ENCODE data around the gene STRA8. TPM values are rescaled to one million over a fixed set of nuclear protein-coding genes. Genes with fewer than 3 reads are reported as not detected.
"Not testable (repeated sequence)": the region's sequence is repeated elsewhere in the genome, so short reads cannot be mapped to it uniquely, and the experiment has no call there.

STRA8 gene
- total and polyA plus RNA-seq, 9 donors, result not detected

- Histone ChIP-seq H3K4me3 (no peak overlapping the region), H3K27me3 (no peaks in the 10 kb centered on the region)
- intact Hi-C loops (cut with DNase I), result no loop called here
Measured at GRCh38 chr7:135231686-135232085, 2.0 kb upstream of the STRA8 start.

DNA sequence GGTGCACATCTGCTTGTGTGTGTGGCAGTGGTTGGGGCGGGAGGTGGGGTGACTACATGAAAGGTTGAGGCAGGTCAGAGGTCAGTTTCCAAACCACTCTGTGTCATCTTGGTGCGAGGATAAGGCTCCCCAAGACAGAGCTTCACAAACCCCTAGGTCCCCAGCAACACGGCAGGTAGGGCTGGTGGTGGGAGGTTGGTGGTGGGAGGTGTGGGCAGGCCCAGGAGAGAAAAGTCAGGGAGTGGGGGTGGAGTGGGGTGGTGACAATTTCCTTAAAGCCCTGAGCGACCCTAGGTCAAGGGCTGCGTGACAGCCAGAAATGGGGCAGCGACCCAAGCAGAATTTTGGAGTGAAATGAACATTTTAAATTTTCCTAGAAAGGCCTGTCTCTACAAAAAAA lies 1.6 kb upstream of the STRA8 start:
- Histone ChIP-seq H3K27ac (no peak overlapping the region), H3K36me3 (no peaks in the 10 kb centered on the region), H3K9me3 (no peaks in the 10 kb centered on the region), H3K27me3 (no peaks in the 10 kb centered on the region), H3K4me3 (no peak overlapping the region), H3K4me1 (ENCODE audit: insufficient read depth) (no peaks in the 10 kb centered on the region)
- DNase-seq, result no peak
- 93 to 97% (median 96%) methylated on average over 6 of the region's 6 CpGs for WGBS, 3 donors
- intact Hi-C loops (cut with DNase I), result no loop called here
- TF ChIP-seq CTCF (IDR thresholded peaks at IDR 0.05) (no peak), EP300 (IDR thresholded peaks at IDR 0.05) (no peak), POLR2A (IDR thresholded peaks at IDR 0.05) (no peak)

More at GRCh38 chr7:135231686-135232085, 2.0 kb upstream of the STRA8 start:
- H3K27ac ChIP-seq, result no peak overlapping the region
- no peak for TF ChIP-seq POLR2A (IDR thresholded peaks at IDR 0.05)
- TF ChIP-seq EP300 (IDR thresholded peaks at IDR 0.05), result no peak
- no peak for TF ChIP-seq CTCF (IDR thresholded peaks at IDR 0.05)
- no peaks in the 10 kb centered on the region for H3K9me3 ChIP-seq
- H3K4me1 ChIP-seq (ENCODE audit: insufficient read depth), result no peaks in the 10 kb centered on the region
- H3K36me3 ChIP-seq, result no peaks in the 10 kb centered on the region
- no peak for DNase-seq

DNA sequence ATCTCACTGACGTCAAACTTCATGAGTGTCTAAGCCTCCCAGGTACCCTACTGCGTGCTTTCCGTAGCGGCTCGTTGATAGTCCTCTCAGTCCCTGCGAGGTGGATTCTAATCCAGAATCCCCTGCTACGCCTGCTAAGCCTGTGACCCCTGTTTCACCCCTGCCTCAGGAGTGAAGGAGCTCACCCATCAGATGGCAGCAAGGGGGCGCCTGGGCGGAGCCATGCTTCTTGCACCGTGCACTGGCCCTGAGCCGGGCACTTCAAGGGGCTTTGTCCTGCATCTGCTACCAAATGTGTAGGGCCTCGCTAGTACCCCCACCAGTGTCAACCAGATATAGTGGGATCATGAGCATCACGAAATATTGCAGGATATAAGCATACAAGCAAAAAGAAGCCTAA lies 918 bp upstream of the STRA8 start:
- intact Hi-C loops (cut with DNase I), result no loop called here
- Histone ChIP-seq H3K4me3 (no peak overlapping the region), H3K36me3 (no peaks in the 10 kb centered on the region), H3K9me3 (no peaks in the 10 kb centered on the region), H3K27me3 (no peaks in the 10 kb centered on the region), H3K4me1 (ENCODE audit: insufficient read depth) (no peaks in the 10 kb centered on the region), H3K27ac (no peak overlapping the region)
- TF ChIP-seq EP300 (IDR thresholded peaks at IDR 0.05) (no peak), CTCF (IDR thresholded peaks at IDR 0.05) (no peak), POLR2A (IDR thresholded peaks at IDR 0.05) (no peak)
- DNase-seq, result no peak
- 87 to 92% (median 90%) methylated on average over 13 of the region's 13 CpGs for WGBS, 3 donors

- intact Hi-C loops (cut with DNase I); H3K27me3 ChIP-seq; H3K9me3 ChIP-seq; H3K4me1 ChIP-seq (ENCODE audit: insufficient read depth); H3K27ac ChIP-seq; DNase-seq; H3K4me3 ChIP-seq; H3K36me3 ChIP-seq: not testable (repeated sequence)
- WGBS, 3 donors, result 82 to 91% (median 86%) methylated on average over 14 of the region's 14 CpGs
Measured at GRCh38 chr7:135234095-135234494, 457 bp downstream of the STRA8 start.

DNA sequence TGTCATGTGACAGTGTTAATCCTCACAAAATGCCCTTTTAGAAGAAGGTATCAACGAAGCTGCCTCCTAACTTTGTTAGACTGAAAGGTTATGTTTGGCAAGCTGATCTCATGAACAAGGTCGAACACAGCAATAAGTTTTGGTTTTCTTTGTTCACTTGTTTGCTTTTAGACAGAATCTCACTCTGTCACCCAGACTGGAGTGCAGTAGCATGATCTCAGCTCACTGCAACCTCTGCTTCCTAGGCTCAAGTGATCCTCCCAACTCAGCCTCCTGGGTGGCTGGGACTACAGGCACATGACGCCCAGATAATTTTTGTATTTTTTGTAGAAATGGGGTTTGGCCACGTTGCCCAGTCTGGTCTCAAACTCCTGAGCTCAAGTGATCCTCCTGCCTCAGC lies 1.1 kb downstream of the STRA8 start:
- no peak for DNase-seq
- H3K27me3 ChIP-seq, result no peaks in the 10 kb centered on the region
- H3K36me3 ChIP-seq, result no peaks in the 10 kb centered on the region
- no peaks in the 10 kb centered on the region for H3K9me3 ChIP-seq
- no peaks in the 10 kb centered on the region for H3K4me1 ChIP-seq (ENCODE audit: insufficient read depth)
- H3K27ac ChIP-seq, result no peak overlapping the region
- 43 to 65% (median 56%) methylated on average over 4 of the region's 4 CpGs for WGBS, 3 donors
- no peak overlapping the region for H3K4me3 ChIP-seq
- TF ChIP-seq POLR2A (IDR thresholded peaks at IDR 0.05) (no peak), EP300 (IDR thresholded peaks at IDR 0.05) (no peak)
- intact Hi-C loops (cut with DNase I), result no loop called here

- 93 to 97% (median 94%) methylated on average over 5 of the region's 5 CpGs for WGBS, 3 donors
- DNase-seq, result no peak
- TF ChIP-seq CTCF (IDR thresholded peaks at IDR 0.05) (no peak), POLR2A (IDR thresholded peaks at IDR 0.05) (no peak), EP300 (IDR thresholded peaks at IDR 0.05) (no peak)
- H3K27me3 ChIP-seq, result no peaks in the 10 kb centered on the region
- H3K9me3 ChIP-seq, result no peaks in the 10 kb centered on the region
- H3K4me1 ChIP-seq (ENCODE audit: insufficient read depth), result no peaks in the 10 kb centered on the region
- H3K27ac ChIP-seq, result no peak overlapping the region
- no peaks in the 10 kb centered on the region for H3K36me3 ChIP-seq
- H3K4me3 ChIP-seq, result no peak overlapping the region
- intact Hi-C loops (cut with DNase I), result no loop called here
Measured at GRCh38 chr7:135235841-135236240, 2.2 kb downstream of the STRA8 start.
